SU-DHL-6 (cell line): Measurements from ENCODE around the gene EIF6.
"Not testable (repeated sequence)": the region's sequence is repeated elsewhere in the genome, so short reads cannot be mapped to it uniquely, and the experiment has no call there.

Experiments used
- H2AFZ ChIP-seq: fragments of 200-600 bp; sonication (generic); 2 replicates; pipeline ENCODE4 v1.6.1; 2014; ENCODE audit warnings: low read depth, mild to moderate bottlenecking, moderate library complexity, mixed read lengths, antibody characterized with exemption, low read length; ENCODE audit not compliant: severe bottlenecking
- H3F3A ChIP-seq: fragments of 200-600 bp; shearing (Covaris generic); 2 replicates; pipeline ENCODE4 v1.6.0; 2016; ENCODE audit warnings: antibody characterized with exemption, mild to moderate bottlenecking; ENCODE audit not compliant: insufficient read depth
- H3K27ac ChIP-seq: fragments of 200-600 bp; sonication (generic); 2 replicates; pipeline ENCODE4 v1.5.1; 2016; ENCODE audit warnings: low read depth, mild to moderate bottlenecking, low read length, moderate library complexity, mixed read lengths
- H3K27me3 ChIP-seq: fragments of 200-600 bp; sonication (generic), shearing (Covaris generic); 2 replicates; pipeline ENCODE4 v1.6.0; 2014; ENCODE audit warnings: mild to moderate bottlenecking, low read length
- H3K36me3 ChIP-seq: fragments of 200-600 bp; sonication (generic); 2 replicates; pipeline ENCODE4 v1.6.1; 2014; ENCODE audit warnings: mild to moderate bottlenecking, low read length, mixed read lengths
- H3K4me2 ChIP-seq: fragments of 300-600, 200-600 bp; shearing (Covaris generic), sonication (generic); 2 replicates; pipeline ENCODE4 v1.6.0; 2014; ENCODE audit warnings: low read length, low read depth, mild to moderate bottlenecking; ENCODE audit not compliant: poor library complexity, severe bottlenecking
- H3K4me3 ChIP-seq: fragments of 200-600 bp; sonication (generic); 2 replicates; pipeline ENCODE4 v1.5.1; 2014; ENCODE audit warnings: antibody characterized with exemption, low read length, mild to moderate bottlenecking, mixed read lengths; ENCODE audit not compliant: insufficient read depth, poor library complexity, severe bottlenecking
- H3K79me2 ChIP-seq: fragments of 200-600 bp; sonication (generic); 2 replicates; pipeline ENCODE4 v1.6.1; 2014; ENCODE audit warnings: mild to moderate bottlenecking, low read length, moderate library complexity; ENCODE audit not compliant: insufficient read depth
- H3K9ac ChIP-seq: fragments of 200-600 bp; sonication (generic); 2 replicates; pipeline ENCODE4 v1.7.0; 2014; ENCODE audit warnings: mild to moderate bottlenecking, low read length
- H3K9me2 ChIP-seq: fragments of 200-600 bp; sonication (generic); replicated peaks from 2 replicates; pipeline ENCODE4 v1.6.1; 2014; ENCODE audit warnings: low read length; ENCODE audit not compliant: insufficient read depth
- H3K9me3 ChIP-seq: fragments of 200-600 bp; sonication (generic); 2 replicates; pipeline ENCODE4 v1.6.1; 2014; ENCODE audit warnings: low read length, mixed read lengths; ENCODE audit not compliant: insufficient read depth
- H4K20me1 ChIP-seq: fragments of 200-600 bp; sonication (generic); 2 replicates; pipeline ENCODE4 v1.6.1; 2014; ENCODE audit warnings: low read depth, mild to moderate bottlenecking, antibody characterized with exemption, low read length, moderate library complexity, mixed read lengths
- CTCF ChIP-seq: fragments of 200-600 bp; sonication (generic); IDR thresholded peaks from one replicate; pipeline ENCODE4 v1.5.1; 2017; ENCODE audit warnings: antibody characterized with exemption, mild to moderate bottlenecking, low read length, moderate library complexity; ENCODE audit not compliant: insufficient read depth, poor library complexity, severe bottlenecking
- EZH2phosphoT487 ChIP-seq: fragments of 200-600 bp; sonication (generic), shearing (Covaris generic); conservative IDR thresholded peaks from 2 replicates; pipeline ENCODE4 v1.6.1; 2018; ENCODE audit warnings: mild to moderate bottlenecking, antibody characterized with exemption, low read length, moderate library complexity, mixed read lengths

The EIF6 gene

GRCh38 chr20:35319192-35319870, 34.8 kb upstream of the EIF6 start:
- no peaks in the 10 kb centered on the region for H3K27me3 ChIP-seq
- H4K20me1 ChIP-seq, result no peaks in the 10 kb centered on the region
- no peaks in the 10 kb centered on the region for H3K9me2 ChIP-seq
- no peak overlapping the region for H2AFZ ChIP-seq
- no peaks in the 10 kb centered on the region for H3F3A ChIP-seq
- no peaks in the 10 kb centered on the region for H3K79me2 ChIP-seq
- no peaks in the 10 kb centered on the region for H3K9me3 ChIP-seq
- H3K9ac ChIP-seq, result no peak overlapping the region
- H3K27ac ChIP-seq, result no peak overlapping the region
- H3K4me2 ChIP-seq, result no peak overlapping the region
- TF ChIP-seq EZH2phosphoT487, result no peak
- no peak overlapping the region for H3K4me3 ChIP-seq
- no peaks in the 10 kb centered on the region for H3K36me3 ChIP-seq

- no peaks in the 10 kb centered on the region for H3K9me2 ChIP-seq
- TF ChIP-seq EZH2phosphoT487 (no peak), CTCF (no peak)
- no peak overlapping the region for H3K4me3 ChIP-seq
- no peaks in the 10 kb centered on the region for H3K79me2 ChIP-seq
- H3K4me2 ChIP-seq, result no peak overlapping the region
- no peak overlapping the region for H2AFZ ChIP-seq
- H3K36me3 ChIP-seq, result no peaks in the 10 kb centered on the region
- H4K20me1 ChIP-seq, result no peaks in the 10 kb centered on the region
- no peak overlapping the region for H3K27ac ChIP-seq
- H3K9ac ChIP-seq, result no peak overlapping the region
- no peaks in the 10 kb centered on the region for H3K9me3 ChIP-seq
- no peaks in the 10 kb centered on the region for H3F3A ChIP-seq
- H3K27me3 ChIP-seq, result no peaks in the 10 kb centered on the region
Observed at GRCh38 chr20:35318502-35319157, 34.1 kb upstream of the EIF6 start.

GRCh38 chr20:35317416-35318210, 33.0 kb upstream of the EIF6 start:
- Histone ChIP-seq H3K4me2 (no peak overlapping the region), H3K9me3 (no peaks in the 10 kb centered on the region), H3K27me3 (no peaks in the 10 kb centered on the region), H3K4me3 (no peak overlapping the region), H3F3A (no peaks in the 10 kb centered on the region), H3K79me2 (no peaks in the 10 kb centered on the region), H2AFZ (no peak overlapping the region), H3K9ac (no peak overlapping the region), H3K9me2 (no peaks in the 10 kb centered on the region), H3K36me3 (no peaks in the 10 kb centered on the region), H4K20me1 (no peaks in the 10 kb centered on the region), H3K27ac (no peak overlapping the region)
- TF ChIP-seq EZH2phosphoT487 (no peak), CTCF (no peak)

GRCh38 chr20:35316086-35316485, 31.5 kb upstream of the EIF6 start:
- Histone ChIP-seq H3K4me3 (no peak overlapping the region), H3F3A (no peaks in the 10 kb centered on the region), H4K20me1 (no peaks in the 10 kb centered on the region), H3K9me2 (no peaks in the 10 kb centered on the region), H3K27me3 (no peaks in the 10 kb centered on the region), H3K27ac (no peak overlapping the region), H2AFZ (no peak overlapping the region), H3K4me2 (no peak overlapping the region), H3K9me3 (no peaks in the 10 kb centered on the region), H3K79me2 (no peaks in the 10 kb centered on the region), H3K9ac (no peak overlapping the region), H3K36me3 (no peaks in the 10 kb centered on the region)
- TF ChIP-seq CTCF (no peak), EZH2phosphoT487 (no peak)

- not testable (repeated sequence) for H3K79me2 ChIP-seq, H3K27ac ChIP-seq, H3K4me3 ChIP-seq, H3K9me2 ChIP-seq, H3K27me3 ChIP-seq, H3F3A ChIP-seq, H3K36me3 ChIP-seq, H3K9me3 ChIP-seq, H3K4me2 ChIP-seq, H4K20me1 ChIP-seq, H2AFZ ChIP-seq, H3K9ac ChIP-seq
Observed at GRCh38 chr20:35315632-35316020, 31.1 kb upstream of the EIF6 start.
